ENCODE data around the gene KNTC1. TPM values are rescaled to one million over a fixed set of nuclear protein-coding genes. Genes with fewer than 3 reads are reported as not detected.

Gene KNTC1
- total and polyA plus RNA-seq, 2 of the 13 experiments (the other 11 are each of a cell fraction or from before 2014, with no cell fraction given), result 45.1 to 57.6 TPM

DNA sequence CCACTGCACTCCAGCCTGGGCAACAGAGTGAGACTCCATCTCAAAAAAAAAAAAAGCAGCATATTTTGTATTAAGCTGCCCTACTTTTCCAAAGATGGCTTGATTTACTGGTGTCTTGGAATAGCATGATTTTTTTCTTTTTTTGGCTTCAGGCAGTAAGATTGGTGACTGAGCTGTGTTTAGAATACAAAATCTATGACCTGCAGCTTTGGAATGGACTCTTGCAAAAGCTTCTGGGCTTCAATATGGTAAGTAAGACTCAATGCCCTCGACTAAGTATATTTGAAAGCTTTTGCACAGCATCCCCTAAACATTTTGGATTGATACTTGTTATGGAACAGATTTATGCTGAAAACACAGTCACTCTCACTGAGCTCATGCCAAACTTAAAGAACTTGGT lies 87.8 kb downstream of the KNTC1 start:
- H3K27ac ChIP-seq (ENCODE audit: extremely low read length, insufficient read depth, low read length), result no peak overlapping the region
- H3K9ac ChIP-seq (ENCODE audit: insufficient read depth, low read depth, low read length), result no peak overlapping the region
- CTCF ChIA-PET (ENCODE audit: low intra/inter-chr PET ratio, low total read pairs), result no interaction called here
- no peaks in the 10 kb centered on the region for H3K9me3 ChIP-seq (ENCODE audit: low read length)
- no peak for ATAC-seq
- no peak overlapping the region for H2AFZ ChIP-seq (ENCODE audit: low read length)
- no peak for FAIRE-seq
- H3K36me3 ChIP-seq (replicated peaks in 1 of 2; ENCODE audit: control insufficient read depth in 1 of 2, insufficient read depth in 2 of 2, low read length in 2 of 2), result peaks cover 7 to 65% of the 10 kb centered on the region in 2 experiments
- 91% methylated on average over 1 of the region's 1 CpG for WGBS (ENCODE audit: low lambda C conversion rate)
- no peaks in the 10 kb centered on the region for H4K20me1 ChIP-seq (ENCODE audit: insufficient read depth, low read length)
- intact Hi-C loops (cut with micrococcal nuclease; ENCODE audit: unreplicated experiment) (no loop called here), in situ Hi-C loops (cut with HindIII; ENCODE audit: extremely low pct_ligation_motif_present, low pct_unique_long_range_greater_than_20kb) (no loop called here)
- no peak overlapping the region for H3K4me3 ChIP-seq (replicated peaks in 1 of 3; ENCODE audit: insufficient read depth in 1 of 3, low read depth in 2 of 3, low read length in 3 of 3)
- no peaks in the 10 kb centered on the region for H3K27me3 ChIP-seq (ENCODE audit: control insufficient read depth in 1 of 2, insufficient read depth in 2 of 2, low read length in 2 of 2)
- POLR2A ChIA-PET, result no interaction called here
- BruUV-seq (replicated peaks), result no TSS peak
- H3K4me2 ChIP-seq (ENCODE audit: low read depth, low read length), result no peak overlapping the region
- H3K4me1 ChIP-seq (ENCODE audit: insufficient read depth, low read length), result no peaks in the 10 kb centered on the region
- no peak for DNase-seq (ENCODE audit: low spot score)
- no peaks in the 10 kb centered on the region for H3K79me2 ChIP-seq (ENCODE audit: insufficient read depth, low read length)
- TF ChIP-seq KAT8 (CRISPR knock-in tag; IDR thresholded peaks at IDR 0.05), result no peak
- no peak for TF ChIP-seq YEATS2 (CRISPR knock-in tag; IDR thresholded peaks at IDR 0.05; ENCODE audit: borderline replicate concordance)
- no peak for TF ChIP-seq ONECUT2 (CRISPR knock-in tag; IDR thresholded peaks at IDR 0.05)
- no peak for TF ChIP-seq SUZ12 (IDR thresholded peaks at IDR 0.05; ENCODE audit: low read depth, low read length)
- TF ChIP-seq ZNF547 (CRISPR knock-in tag; IDR thresholded peaks at IDR 0.05), result no peak
- no peak for TF ChIP-seq SRSF4 (IDR thresholded peaks at IDR 0.05; ENCODE audit: low read depth, low read length, poor library complexity, severe bottlenecking)
- TF ChIP-seq IKZF4 (CRISPR knock-in tag; IDR thresholded peaks at IDR 0.05; ENCODE audit: borderline replicate concordance, low read depth, not compliant biosample characterization), result no peak
- TF ChIP-seq ZNF652 (CRISPR knock-in tag; IDR thresholded peaks at IDR 0.05; ENCODE audit: borderline replicate concordance, low read depth), result no peak
- TF ChIP-seq NFIC (IDR thresholded peaks at IDR 0.05; ENCODE audit: low read length), result no peak
- TF ChIP-seq POGZ (CRISPR knock-in tag; IDR thresholded peaks at IDR 0.05), result no peak
- no peak for TF ChIP-seq CBX1 (IDR thresholded peaks at IDR 0.05; ENCODE audit: low read depth)
- no peak for TF ChIP-seq ZNF839 (CRISPR knock-in tag; IDR thresholded peaks at IDR 0.05; ENCODE audit: borderline replicate concordance)
- no peak for TF ChIP-seq NCOA1 (CRISPR knock-in tag; IDR thresholded peaks at IDR 0.05)
- TF ChIP-seq AGO2 (optimal IDR thresholded peaks at IDR 0.05; ENCODE audit: low read depth, low read length), result no peak
- no peak for TF ChIP-seq RFX1 (IDR thresholded peaks at IDR 0.05)
- no peak for TF ChIP-seq PAWR (CRISPR knock-in tag; IDR thresholded peaks at IDR 0.05; ENCODE audit: borderline replicate concordance)
- no peak for TF ChIP-seq MIER2 (CRISPR knock-in tag; IDR thresholded peaks at IDR 0.05)
- TF ChIP-seq ZNF777 (CRISPR knock-in tag; IDR thresholded peaks at IDR 0.05), result no peak

All from HepG2 (cell line).